ENCODE data around the gene TRABD.

GRCh38 chr22:50194037-50194805 is 8.5 kb downstream of the TRABD start:
- TF ChIP-seq CTCF (conservative IDR thresholded peaks at IDR 0.05; ENCODE audit: low read length) (no peak), EZH2phosphoT487 (IDR thresholded peaks at IDR 0.05; ENCODE audit: borderline replicate concordance) (no peak)

All from Loucy (cell line).